K562 (cell line): ENCODE results near the gene EIF2S2. TPM values are rescaled to one million over a fixed set of nuclear protein-coding genes. Genes with fewer than 3 reads are reported as not detected.

Experiments used
- ATAC-seq: fragments of 200-7000 bp; cut with Tn5 transposase; 3 replicates; pipeline ENCODE4 v1.9.1; 2020; ENCODE audit warnings: moderate library complexity
- BruUV-seq: library from RNA; stranded (reverse); fragments of 400-500 nt; replicated peaks from 2 replicates; lab custom pipeline; 2021; lab: Mats Ljungman, UMichigan
- CTCF ChIA-PET: fragments of 300-600 bp; formaldehyde crosslinking; extraction: SDS; loops from one replicate; lab custom pipeline; 2021; ENCODE audit warnings: low intra/inter-chr PET ratio; lab: Yijun Ruan, JAX
- POLR2A ChIA-PET: fragments of 300-600, 350-650 bp; sonication (Branson Sonifier 250); formaldehyde crosslinking; extraction: SDS; loops from one replicate; lab custom pipeline; 2021; ENCODE audit warnings: antibody characterized with exemption, inconsistent platforms; lab: Yijun Ruan, JAX
- DNase-seq, 4 experiments: peaks; one replicate each; pipeline versions ENCODE4 v3.0.0 to v3.0.0-alpha.2; 2011 to 2018; ENCODE audit warnings: low spot score in 3 of 4, mixed read lengths in 3 of 4; ENCODE audit errors: extremely low read depth in 1 of 4
- FAIRE-seq: peaks from 2 replicates; lab custom pipeline; 2011; peaks lifted over from hg19 to GRCh38; lab: Jason Lieb, UNC
- H2AFZ ChIP-seq: 2 replicates; pipeline ENCODE4 v1.6.0; 2011; ENCODE audit warnings: low read depth, low read length, control low read depth, inconsistent platforms
- H3K27ac ChIP-seq: fragments of 200-600 bp; 3 replicates; pipeline ENCODE4 v1.8.0; 2011; ENCODE audit warnings: low read depth, mild to moderate bottlenecking, control low read depth, inconsistent platforms, low read length, moderate library complexity, mixed read lengths; ENCODE audit errors: extremely low read depth
- H3K27me3 ChIP-seq, 2 experiments: fragments of 300-600 bp in 1 of 2; 2 replicates in 1 of 2; 3 replicates in 1 of 2; pipeline versions ENCODE4 v1.6.0 to v1.8.0; 2011; ENCODE audit warnings: inconsistent platforms in 2 of 2, low read length in 2 of 2, mild to moderate bottlenecking in 1 of 2, mixed read lengths in 1 of 2, moderate library complexity in 1 of 2; ENCODE audit not compliant: control insufficient read depth in 2 of 2, insufficient read depth in 2 of 2
- H3K36me3 ChIP-seq: fragments of 300-600 bp; 3 replicates; pipeline ENCODE4 v1.8.0; 2011; ENCODE audit warnings: mild to moderate bottlenecking, low read length, inconsistent platforms; ENCODE audit not compliant: control insufficient read depth, insufficient read depth
- H3K4me1 ChIP-seq, 2 experiments: fragments of 200-600 bp in 1 of 2; replicated peaks in 1 of 2; 2 replicates in 1 of 2; 3 replicates in 1 of 2; pipeline versions ENCODE4 v1.5.1 to v1.8.0; 2011; ENCODE audit warnings: inconsistent platforms in 2 of 2, low read length in 2 of 2, mild to moderate bottlenecking in 1 of 2, mixed read lengths in 1 of 2, moderate library complexity in 1 of 2; ENCODE audit not compliant: control insufficient read depth in 2 of 2, insufficient read depth in 2 of 2
- H3K4me2 ChIP-seq: 2 replicates; pipeline ENCODE4 v1.6.1; 2011; ENCODE audit warnings: low read length, control low read depth, inconsistent platforms, mixed read lengths; ENCODE audit not compliant: insufficient read depth
- H3K4me3 ChIP-seq: fragments of 200-600 bp; sonication (generic), shearing (Covaris generic); 2 replicates; pipeline ENCODE4 v1.5.1; 2016; ENCODE audit warnings: control low read depth, inconsistent platforms
- H3K79me2 ChIP-seq: fragments of 200-600 bp; 3 replicates; pipeline ENCODE4 v1.8.0; 2011; ENCODE audit warnings: low read length, inconsistent platforms; ENCODE audit not compliant: control insufficient read depth, insufficient read depth
- H3K9ac ChIP-seq, 2 experiments: 2 replicates each; pipeline versions ENCODE4 v1.6.0 to v1.6.1; 2011; ENCODE audit warnings: low read depth in 2 of 2, low read length in 2 of 2, control low read depth in 1 of 2, inconsistent platforms in 1 of 2, mild to moderate bottlenecking in 1 of 2, mixed read lengths in 1 of 2; ENCODE audit not compliant: insufficient read depth in 1 of 2
- H3K9me1 ChIP-seq: one replicate; pipeline ENCODE4 v1.6.0; 2011; ENCODE audit warnings: inconsistent platforms, mild to moderate bottlenecking, low read length, moderate library complexity; ENCODE audit not compliant: control insufficient read depth, insufficient read depth
- H3K9me3 ChIP-seq: replicated peaks from 2 replicates; pipeline ENCODE4 v1.5.1; 2011; ENCODE audit warnings: low read depth, low read length, inconsistent platforms; ENCODE audit not compliant: control insufficient read depth, insufficient read depth
- H4K20me1 ChIP-seq: replicated peaks from 2 replicates; pipeline ENCODE4 v1.6.1; 2011; ENCODE audit warnings: low read length, inconsistent platforms, mixed read lengths; ENCODE audit not compliant: control insufficient read depth, insufficient read depth
- ARID2 ChIP-seq: fragments of 450-650 bp; IDR thresholded peaks from 2 replicates; pipeline ENCODE4 v1.6.1; 2017; ENCODE audit warnings: antibody characterized with exemption, mild to moderate bottlenecking
- EGR1 ChIP-seq: fragments of 450-650 bp; conservative IDR thresholded peaks from 2 replicates; pipeline ENCODE4 v1.6.1; 2017; ENCODE audit warnings: mild to moderate bottlenecking
- KAT7 ChIP-seq: sonication (generic); formaldehyde crosslinking; IDR thresholded peaks from 2 replicates; pipeline ENCODE4 v1.8.0; 2022; ENCODE audit warnings: missing genetic modification reagents, mild to moderate bottlenecking, borderline replicate concordance
- ZNF695 ChIP-seq: fragments of 450-650 bp; formaldehyde crosslinking; IDR thresholded peaks from 2 replicates; pipeline ENCODE4 v1.4.0; 2020; ENCODE audit warnings: mild to moderate bottlenecking, moderate library complexity
- WGBS: fragments of 100-300 bp; shearing (Covaris generic); methylation state at CpG from one replicate; pipeline ENCODE4 v1.1.6; 2016; ENCODE audit warnings: low coverage, mixed read lengths; ENCODE audit not compliant: insufficient coverage; ENCODE audit errors: missing lambda C conversion rate; 5-methylcytosine and 5-hydroxymethylcytosine counted together
- in situ Hi-C: fragments of 300-500 bp; cut with MboI; formaldehyde crosslinking; loops from 4 replicates; pipeline ENCODE4 v1.15.0; 2018; ENCODE audit warnings: inconsistent platforms, mixed read lengths
- intact Hi-C: fragments of 100-400 bp; cut with micrococcal nuclease; formaldehyde crosslinking; loops from 2 replicates; pipeline ENCODE4 v1.14.2; 2022
- polyA plus RNA-seq, 8 experiments: library from polyadenylated mRNA; depleted of rRNA in 4 of 8; stranded (reverse) in 5 of 8; unstranded in 3 of 8; fragments of >200 nt; fragmentation: Nextera tagmentation in 2 of 8; fragmentation: Illumina TruSeq in 1 of 8; extraction: Ambion mirVana in 2 of 8; extraction: Trizol in 1 of 8; gene quantifications; 2 replicates each; pipeline versions ENCODE4 v1.2.1 to v1.2.3, GENCODE V29; 2011 to 2014; ENCODE audit warnings: inconsistent platforms in 1 of 8, missing spikeins in 1 of 8
- total RNA-seq, 7 experiments: library from RNA; depleted of rRNA in 6 of 7; stranded (reverse); fragments of >200 nt in 6 of 7; fragmentation: Illumina TruSeq in 2 of 7; extraction: Trizol in 2 of 7; gene quantifications; 2 replicates each; pipeline versions ENCODE4 v1.2.1 to v1.2.3, GENCODE V29; 2011 to 2021; ENCODE audit warnings: low replicate concordance in 1 of 7
- TF ChIP-seq, protein P1 (sequence below): fragments of 250-450 bp; sonication (Bioruptor Pico); IDR thresholded peaks from 2 replicates; pipeline ENCODE4 v1.8.0; 2021; ENCODE audit warnings: moderate library complexity, mild to moderate bottlenecking, inconsistent platforms
- TF ChIP-seq, protein P2 (sequence below): sonication (generic); formaldehyde crosslinking; IDR thresholded peaks from 2 replicates; pipeline ENCODE4 v1.8.0; 2023; ENCODE audit warnings: mild to moderate bottlenecking, missing genetic modification reagents
- TF ChIP-seq, protein P3 (sequence below): sonication (generic); formaldehyde crosslinking; IDR thresholded peaks from 2 replicates; pipeline ENCODE4 v1.8.1; 2023; ENCODE audit warnings: mild to moderate bottlenecking, missing genetic modification reagents, moderate library complexity

EIF2S2 gene
- total and polyA plus RNA-seq, 9 of the 15 experiments (the other 6 are each of a cell fraction or from before 2014, with no cell fraction given), result 79.7 to 220 (median 154) TPM

DNA sequence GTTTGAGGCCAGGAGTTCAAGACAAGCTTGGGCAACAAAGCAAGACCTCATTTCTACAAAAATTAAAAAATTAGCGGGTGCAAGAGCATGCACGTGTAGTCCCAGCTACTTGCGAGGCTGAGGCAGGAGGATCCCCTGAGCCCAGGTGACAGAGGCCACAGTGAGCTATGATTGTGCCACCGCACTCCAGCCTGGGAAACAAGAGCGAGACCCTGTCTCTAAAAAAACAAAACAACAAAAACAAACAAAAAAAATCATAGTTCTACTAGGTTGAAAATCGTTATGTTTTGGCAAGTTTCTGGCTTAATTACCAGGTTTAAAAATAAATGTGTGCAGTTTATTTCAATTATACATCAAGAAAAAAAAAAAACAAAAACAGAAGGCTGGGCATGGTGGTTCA, 2.6 kb downstream of the EIF2S2 start:
- Histone ChIP-seq H3K27me3 (no peaks in the 10 kb centered on the region), H3K4me3 (peak overlapping the region; percentile 99), H3K9ac (peak overlapping the region; percentile 12 to 77; a peak in 2 of 4 replicates), H3K36me3 (peaks cover 67% of the 10 kb centered on the region), H2AFZ (no peak overlapping the region), H3K9me1 (peaks cover 5% of the 10 kb centered on the region), H3K4me2 (peak overlapping the region; percentile 19; the same call in 1 of the 2 replicates), H3K79me2 (peaks cover 77% of the 10 kb centered on the region), H3K9me3 (no peaks in the 10 kb centered on the region), H3K4me1 (peaks cover 18% of the 10 kb centered on the region in 2 experiments; a peak in 4 of 5 replicates), H4K20me1 (peaks cover 51% of the 10 kb centered on the region), H3K27ac (no peak overlapping the region)
- in situ Hi-C loops (no loop called here), intact Hi-C loops (no loop called here)
- no TSS peak for BruUV-seq
- TF ChIP-seq, protein P1, sequence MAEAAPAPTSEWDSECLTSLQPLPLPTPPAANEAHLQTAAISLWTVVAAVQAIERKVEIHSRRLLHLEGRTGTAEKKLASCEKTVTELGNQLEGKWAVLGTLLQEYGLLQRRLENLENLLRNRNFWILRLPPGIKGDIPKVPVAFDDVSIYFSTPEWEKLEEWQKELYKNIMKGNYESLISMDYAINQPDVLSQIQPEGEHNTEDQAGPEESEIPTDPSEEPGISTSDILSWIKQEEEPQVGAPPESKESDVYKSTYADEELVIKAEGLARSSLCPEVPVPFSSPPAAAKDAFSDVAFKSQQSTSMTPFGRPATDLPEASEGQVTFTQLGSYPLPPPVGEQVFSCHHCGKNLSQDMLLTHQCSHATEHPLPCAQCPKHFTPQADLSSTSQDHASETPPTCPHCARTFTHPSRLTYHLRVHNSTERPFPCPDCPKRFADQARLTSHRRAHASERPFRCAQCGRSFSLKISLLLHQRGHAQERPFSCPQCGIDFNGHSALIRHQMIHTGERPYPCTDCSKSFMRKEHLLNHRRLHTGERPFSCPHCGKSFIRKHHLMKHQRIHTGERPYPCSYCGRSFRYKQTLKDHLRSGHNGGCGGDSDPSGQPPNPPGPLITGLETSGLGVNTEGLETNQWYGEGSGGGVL (CRISPR knock-in tag), result no peak
- TF ChIP-seq ARID2, result no peak
- 0 out of 2 replicates have a peak, but pooled peaks have one; percentile 32 for TF ChIP-seq KAT7 (CRISPR knock-in tag)
- TF ChIP-seq, protein P2, sequence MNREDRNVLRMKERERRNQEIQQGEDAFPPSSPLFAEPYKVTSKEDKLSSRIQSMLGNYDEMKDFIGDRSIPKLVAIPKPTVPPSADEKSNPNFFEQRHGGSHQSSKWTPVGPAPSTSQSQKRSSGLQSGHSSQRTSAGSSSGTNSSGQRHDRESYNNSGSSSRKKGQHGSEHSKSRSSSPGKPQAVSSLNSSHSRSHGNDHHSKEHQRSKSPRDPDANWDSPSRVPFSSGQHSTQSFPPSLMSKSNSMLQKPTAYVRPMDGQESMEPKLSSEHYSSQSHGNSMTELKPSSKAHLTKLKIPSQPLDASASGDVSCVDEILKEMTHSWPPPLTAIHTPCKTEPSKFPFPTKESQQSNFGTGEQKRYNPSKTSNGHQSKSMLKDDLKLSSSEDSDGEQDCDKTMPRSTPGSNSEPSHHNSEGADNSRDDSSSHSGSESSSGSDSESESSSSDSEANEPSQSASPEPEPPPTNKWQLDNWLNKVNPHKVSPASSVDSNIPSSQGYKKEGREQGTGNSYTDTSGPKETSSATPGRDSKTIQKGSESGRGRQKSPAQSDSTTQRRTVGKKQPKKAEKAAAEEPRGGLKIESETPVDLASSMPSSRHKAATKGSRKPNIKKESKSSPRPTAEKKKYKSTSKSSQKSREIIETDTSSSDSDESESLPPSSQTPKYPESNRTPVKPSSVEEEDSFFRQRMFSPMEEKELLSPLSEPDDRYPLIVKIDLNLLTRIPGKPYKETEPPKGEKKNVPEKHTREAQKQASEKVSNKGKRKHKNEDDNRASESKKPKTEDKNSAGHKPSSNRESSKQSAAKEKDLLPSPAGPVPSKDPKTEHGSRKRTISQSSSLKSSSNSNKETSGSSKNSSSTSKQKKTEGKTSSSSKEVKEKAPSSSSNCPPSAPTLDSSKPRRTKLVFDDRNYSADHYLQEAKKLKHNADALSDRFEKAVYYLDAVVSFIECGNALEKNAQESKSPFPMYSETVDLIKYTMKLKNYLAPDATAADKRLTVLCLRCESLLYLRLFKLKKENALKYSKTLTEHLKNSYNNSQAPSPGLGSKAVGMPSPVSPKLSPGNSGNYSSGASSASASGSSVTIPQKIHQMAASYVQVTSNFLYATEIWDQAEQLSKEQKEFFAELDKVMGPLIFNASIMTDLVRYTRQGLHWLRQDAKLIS (CRISPR knock-in tag), result no peak
- TF ChIP-seq, protein P3, sequence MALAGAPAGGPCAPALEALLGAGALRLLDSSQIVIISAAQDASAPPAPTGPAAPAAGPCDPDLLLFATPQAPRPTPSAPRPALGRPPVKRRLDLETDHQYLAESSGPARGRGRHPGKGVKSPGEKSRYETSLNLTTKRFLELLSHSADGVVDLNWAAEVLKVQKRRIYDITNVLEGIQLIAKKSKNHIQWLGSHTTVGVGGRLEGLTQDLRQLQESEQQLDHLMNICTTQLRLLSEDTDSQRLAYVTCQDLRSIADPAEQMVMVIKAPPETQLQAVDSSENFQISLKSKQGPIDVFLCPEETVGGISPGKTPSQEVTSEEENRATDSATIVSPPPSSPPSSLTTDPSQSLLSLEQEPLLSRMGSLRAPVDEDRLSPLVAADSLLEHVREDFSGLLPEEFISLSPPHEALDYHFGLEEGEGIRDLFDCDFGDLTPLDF (CRISPR knock-in tag), result 0 out of 2 replicates have a peak, but pooled peaks have one; percentile 27
- TF ChIP-seq EGR1, result no peak
- TF ChIP-seq ZNF695 (CRISPR knock-in tag), result no peak
- ChIA-PET POLR2A (interaction anchor here (1.7 to 2.7 kb wide), 3 partner anchors 13 to 23 kb away, joined by 3 to 24 read pairs (median 5); no protein-coding TSS in a partner anchor), CTCF (no interaction called here)
- no peak for DNase-seq
- no peak for ATAC-seq
- 62% methylated on average over 6 of the region's 6 CpGs for WGBS
- FAIRE-seq, result no peak
